OCI-LY1 (cell line): ENCODE measurements around the gene HIC2.
"Not testable (repeated sequence)": the region's sequence is repeated elsewhere in the genome, so short reads cannot be mapped to it uniquely, and the experiment has no call there.

Source experiments
- H2AFZ ChIP-seq: fragments of 200-600 bp; sonication (generic), shearing (Covaris generic); 2 replicates; pipeline ENCODE4 v1.6.0; 2014; ENCODE audit warnings: antibody characterized with exemption, mild to moderate bottlenecking, low read length
- H3F3A ChIP-seq: fragments of 200-600 bp; sonication (generic), shearing (Covaris generic); 2 replicates; pipeline ENCODE4 v1.6.0; 2014; ENCODE audit warnings: mild to moderate bottlenecking, antibody characterized with exemption, low read length, moderate library complexity; ENCODE audit not compliant: insufficient read depth
- H3K27ac ChIP-seq: fragments of 200-600 bp; sonication (generic); 2 replicates; pipeline ENCODE4 v1.5.1; 2014; ENCODE audit warnings: low read length, mixed run types, mild to moderate bottlenecking, low read depth; ENCODE audit not compliant: poor library complexity, severe bottlenecking
- H3K27me3 ChIP-seq: fragments of 200-600 bp; sonication (generic); 2 replicates; pipeline ENCODE4 v1.6.0; 2014; ENCODE audit warnings: antibody characterized with exemption, mild to moderate bottlenecking, low read length, moderate library complexity; ENCODE audit not compliant: insufficient read depth
- H3K36me3 ChIP-seq: fragments of 200-600 bp; sonication (generic); 2 replicates; pipeline ENCODE4 v1.6.1; 2014; ENCODE audit warnings: mild to moderate bottlenecking, antibody characterized with exemption, low read length, moderate library complexity, mixed read lengths; ENCODE audit not compliant: insufficient read depth
- H3K4me1 ChIP-seq: fragments of 200-600 bp; sonication (generic); 2 replicates; pipeline ENCODE4 v1.5.1; 2014; ENCODE audit warnings: mild to moderate bottlenecking, low read length, moderate library complexity; ENCODE audit not compliant: insufficient read depth, severe bottlenecking
- H3K4me2 ChIP-seq: fragments of 200-600 bp; sonication (generic), shearing (Covaris generic); 2 replicates; pipeline ENCODE4 v1.6.1; 2014; ENCODE audit warnings: low read length
- H3K4me3 ChIP-seq: fragments of 200-600 bp; sonication (generic); 2 replicates; pipeline ENCODE4 v1.5.1; 2014; ENCODE audit warnings: low read length, low read depth, mild to moderate bottlenecking, mixed read lengths; ENCODE audit not compliant: poor library complexity, severe bottlenecking
- H3K79me2 ChIP-seq: fragments of 200-600 bp; shearing (Covaris generic); 2 replicates; pipeline ENCODE4 v1.6.1; 2016; ENCODE audit warnings: mixed run types, low read length, mixed read lengths; ENCODE audit not compliant: insufficient read depth
- H3K9ac ChIP-seq: fragments of 200-600 bp; sonication (generic), shearing (Covaris generic); 2 replicates; pipeline ENCODE4 v1.6.1; 2014; ENCODE audit warnings: mild to moderate bottlenecking, low read length, mixed read lengths
- H3K9me2 ChIP-seq: fragments of 200-600 bp; sonication (generic), shearing (Covaris generic); 2 replicates; pipeline ENCODE4 v1.6.1; 2014; ENCODE audit warnings: low read depth, mild to moderate bottlenecking, low read length, mixed read lengths
- H3K9me3 ChIP-seq: fragments of 200-600 bp; shearing (Covaris generic); 2 replicates; pipeline ENCODE4 v1.6.1; 2014; ENCODE audit warnings: low read length, mixed read lengths
- H4K20me1 ChIP-seq: fragments of 200-600 bp; sonication (generic), shearing (Covaris generic); 2 replicates; pipeline ENCODE4 v1.6.0; 2016; ENCODE audit warnings: mild to moderate bottlenecking, low read length; ENCODE audit not compliant: insufficient read depth
- CTCF ChIP-seq: fragments of 200-600 bp; sonication (generic), shearing (Covaris generic); IDR thresholded peaks from 2 replicates; pipeline ENCODE4 v1.5.1; 2017; ENCODE audit warnings: mild to moderate bottlenecking, antibody characterized with exemption, low read length, moderate library complexity, mixed read lengths
- EZH2 ChIP-seq: fragments of 200-600 bp; sonication (generic), shearing (Covaris generic); IDR thresholded peaks from 2 replicates; pipeline ENCODE4 v1.8.0; 2017; ENCODE audit warnings: borderline replicate concordance, mixed run types, mild to moderate bottlenecking, antibody characterized with exemption, low read length, moderate library complexity, mixed read lengths

Gene HIC2

GRCh38 chr22:21455334-21456089, 38.3 kb downstream of the HIC2 start:
- Histone ChIP-seq H3K79me2 (no peaks in the 10 kb centered on the region), H3K9me2 (no peaks in the 10 kb centered on the region), H4K20me1 (no peaks in the 10 kb centered on the region), H3K4me3 (no peak overlapping the region), H3K27ac (no peak overlapping the region), H2AFZ (no peak overlapping the region), H3K9me3 (no peaks in the 10 kb centered on the region), H3K9ac (no peak overlapping the region), H3K27me3 (no peaks in the 10 kb centered on the region), H3F3A (no peaks in the 10 kb centered on the region; the same call in 1 of the 2 replicates), H3K36me3 (no peaks in the 10 kb centered on the region), H3K4me1 (no peaks in the 10 kb centered on the region), H3K4me2 (no peak overlapping the region)
- TF ChIP-seq EZH2 (no peak), CTCF (no peak)

GRCh38 chr22:21457023-21457787, 40.0 kb downstream of the HIC2 start:
- no peak overlapping the region for H2AFZ ChIP-seq
- H3K4me1 ChIP-seq = no peaks in the 10 kb centered on the region
- no peak overlapping the region for H3K4me3 ChIP-seq
- H3F3A ChIP-seq = no peaks in the 10 kb centered on the region
- H3K9ac ChIP-seq = no peak overlapping the region
- H4K20me1 ChIP-seq = no peaks in the 10 kb centered on the region
- no peak for TF ChIP-seq CTCF
- no peak for TF ChIP-seq EZH2
- no peak overlapping the region for H3K27ac ChIP-seq
- no peaks in the 10 kb centered on the region for H3K9me2 ChIP-seq
- H3K9me3 ChIP-seq = no peaks in the 10 kb centered on the region
- H3K79me2 ChIP-seq = no peaks in the 10 kb centered on the region
- no peaks in the 10 kb centered on the region for H3K27me3 ChIP-seq
- no peak overlapping the region for H3K4me2 ChIP-seq
- no peaks in the 10 kb centered on the region for H3K36me3 ChIP-seq

- not testable (repeated sequence) for H2AFZ ChIP-seq, H3K79me2 ChIP-seq
Measured at GRCh38 chr22:21462672-21463071, 45.5 kb downstream of the HIC2 start.

GRCh38 chr22:21467337-21468193, 50.4 kb downstream of the HIC2 start, which contains the start of gene TMEM191C:
Gene TMEM191C, plus strand, starts transcription at chr22:21467387. Its CDS starts 73 bp downstream, at chr22:21467460.
- peak within 1 kb of the TSS; percentile 36 for H3K27ac ChIP-seq
- not testable (repeated sequence) for H3K9ac ChIP-seq, H3K4me1 ChIP-seq, H3F3A ChIP-seq, H3K9me2 ChIP-seq, H2AFZ ChIP-seq, H3K27me3 ChIP-seq, H4K20me1 ChIP-seq, H3K79me2 ChIP-seq, H3K9me3 ChIP-seq, H3K36me3 ChIP-seq
- H3K4me2 ChIP-seq = peak within 1 kb of the TSS; percentile 29; the same call in 1 of the 2 replicates
- H3K4me3 ChIP-seq = peak within 1 kb of the TSS; percentile 39

More at GRCh38 chr22:21462672-21463071, 45.5 kb downstream of the HIC2 start:
- H3K4me1 ChIP-seq, H3K4me3 ChIP-seq, H3K9ac ChIP-seq, H3K27me3 ChIP-seq, H3K27ac ChIP-seq, H3F3A ChIP-seq, H4K20me1 ChIP-seq, H3K4me2 ChIP-seq, H3K9me2 ChIP-seq, H3K9me3 ChIP-seq, H3K36me3 ChIP-seq: not testable (repeated sequence)

- H4K20me1 ChIP-seq, H3K9ac ChIP-seq, H3K27me3 ChIP-seq, H2AFZ ChIP-seq, H3K4me1 ChIP-seq, H3K9me2 ChIP-seq, H3F3A ChIP-seq, H3K79me2 ChIP-seq, H3K36me3 ChIP-seq, H3K9me3 ChIP-seq: not testable (repeated sequence)
- H3K4me2 ChIP-seq = peak overlapping the region; percentile 29; the same call in 1 of the 2 replicates
- H3K27ac ChIP-seq = peak overlapping the region; percentile 36
- peak overlapping the region; percentile 39 for H3K4me3 ChIP-seq
Measured at GRCh38 chr22:21468194-21469096, 51.3 kb downstream of the HIC2 start.
